ENCODE data around the gene ADCYAP1. TPM values are rescaled to one million over a fixed set of nuclear protein-coding genes. Genes with fewer than 3 reads are reported as not detected.

ADCYAP1 gene
- 18.5 TPM for total RNA-seq

GRCh38 chr18:904218-905090 is at the start of gene ADCYAP1:
Gene ADCYAP1 (plus strand): TSS chr18:904871. CDS start chr18:905387, 516 bp downstream.

Other genes with a start within 250 kb of the ADCYAP1 start
- 8.3 TPM for gene TYMS, start 247.2 kb upstream of the ADCYAP1 start, total RNA-seq
- 9.2 TPM for gene ENOSF1, start 192.2 kb upstream of the ADCYAP1 start, total RNA-seq
- 65.3 TPM for gene YES1, start 92.6 kb upstream of the ADCYAP1 start, total RNA-seq

Data from diencephalon (tissue), 1 donor.